HCT116 (cell line): ENCODE results near the gene FIBCD1. TPM values are rescaled to one million over a fixed set of nuclear protein-coding genes. Genes with fewer than 3 reads are reported as not detected.

Experiments
- ATAC-seq: fragments of 200-7000 bp; cut with Tn5 transposase; 2 replicates; pipeline ENCODE4 v1.9.1; 2020; ENCODE audit warnings: mild to moderate bottlenecking, moderate library complexity
- BruUV-seq: library from RNA; stranded (reverse); fragments of 400-500 nt; replicated peaks from 2 replicates; lab custom pipeline; 2021; lab: Mats Ljungman, UMichigan
- CTCF ChIA-PET: fragments of 300-600 bp; sonication (Branson Sonifier 250); formaldehyde crosslinking; loops from one replicate; lab custom pipeline; 2021; ENCODE audit warnings: antibody characterized with exemption; lab: Charles Lee
- POLR2A ChIA-PET: fragments of 300-600, 350-600 bp; sonication (Branson Sonifier 250); formaldehyde crosslinking; loops from one replicate; lab custom pipeline; 2021; ENCODE audit warnings: antibody characterized with exemption; lab: Charles Lee
- RAD21 ChIA-PET, 2 experiments: fragments of 300-600 bp; sonication (Branson Sonifier 250); formaldehyde crosslinking; loops; one replicate each; lab custom pipeline; 2023; ENCODE audit warnings: low total read pairs in 2 of 2; ENCODE audit not compliant: uncharacterized antibody in 2 of 2, unreplicated experiment in 2 of 2, low non-redundant PET in 1 of 2; lab: Charles Lee
- DNase-seq: peaks from one replicate; pipeline ENCODE4 v3.0.0-alpha.2; 2010; ENCODE audit warnings: low read depth, low spot score
- H2AFZ ChIP-seq: fragments of 200-600 bp; shearing (Covaris generic), sonication (generic); 2 replicates; pipeline ENCODE4 v1.6.1; 2017; ENCODE audit warnings: low read depth, mixed run types, mixed read lengths, antibody characterized with exemption, low read length; ENCODE audit not compliant: poor library complexity, severe bottlenecking
- H3K27ac ChIP-seq: 2 replicates; pipeline ENCODE4 v1.5.1; 2012; ENCODE audit warnings: low read depth, low read length
- H3K27me3 ChIP-seq: fragments of 200-600 bp; sonication (generic); 2 replicates; pipeline ENCODE4 v1.6.1; 2016; ENCODE audit warnings: mixed run types, low read length, mixed read lengths; ENCODE audit not compliant: insufficient read depth
- H3K36me3 ChIP-seq, 2 experiments: fragments of 200-500 bp in 1 of 2; fragments of 200-600 bp in 1 of 2; sonication (Bioruptor generic) in 1 of 2; sonication (generic) in 1 of 2; 2 replicates each; pipeline versions ENCODE4 v1.5.1 to v1.6.1; 2014 to 2016; ENCODE audit warnings: low read length in 2 of 2, inconsistent platforms in 1 of 2, mixed read lengths in 1 of 2, mixed run types in 1 of 2; ENCODE audit not compliant: insufficient read depth in 2 of 2, control insufficient read depth in 1 of 2
- H3K4me1 ChIP-seq, 2 experiments: fragments of 200-600 bp in 1 of 2; sonication (generic) in 1 of 2; 2 replicates each; pipeline versions ENCODE4 v1.5.1 to v1.6.1; 2012 to 2017; ENCODE audit warnings: low read length in 2 of 2, inconsistent platforms in 1 of 2, mild to moderate bottlenecking in 1 of 2, mixed read lengths in 1 of 2, mixed run types in 1 of 2, moderate library complexity in 1 of 2; ENCODE audit not compliant: insufficient read depth in 2 of 2, control insufficient read depth in 1 of 2
- H3K4me2 ChIP-seq: fragments of 200-600 bp; sonication (generic); 2 replicates; pipeline ENCODE4 v1.6.1; 2017; ENCODE audit warnings: mixed run types, low read length, mixed read lengths
- H3K4me3 ChIP-seq, 2 experiments: fragments of 200-600 bp in 1 of 2; sonication (generic) in 1 of 2; replicated peaks in 1 of 2; 2 replicates each; pipeline ENCODE4 v1.5.1; 2011 to 2016; ENCODE audit warnings: low read length in 2 of 2, control low read depth in 1 of 2, low read depth in 1 of 2, mild to moderate bottlenecking in 1 of 2, mixed read lengths in 1 of 2, mixed run types in 1 of 2
- H3K79me2 ChIP-seq: fragments of 200-600 bp; sonication (generic); 2 replicates; pipeline ENCODE4 v1.6.1; 2017; ENCODE audit warnings: mild to moderate bottlenecking, mixed run types, low read length, moderate library complexity, mixed read lengths; ENCODE audit not compliant: insufficient read depth
- H3K9ac ChIP-seq: fragments of 200-600 bp; sonication (generic); 2 replicates; pipeline ENCODE4 v1.6.1; 2016; ENCODE audit warnings: low read length, mixed read lengths
- H3K9me2 ChIP-seq: fragments of 200-600 bp; sonication (generic), shearing (Covaris generic); 2 replicates; pipeline ENCODE4 v1.6.1; 2017; ENCODE audit warnings: mixed run types, mild to moderate bottlenecking, moderate library complexity; ENCODE audit not compliant: insufficient read depth
- H3K9me3 ChIP-seq, 2 experiments: fragments of 200-500 bp in 1 of 2; fragments of 200-600 bp in 1 of 2; sonication (Bioruptor generic) in 1 of 2; sonication (generic) in 1 of 2; 2 replicates each; pipeline ENCODE4 v1.6.1; 2014 to 2017; ENCODE audit warnings: low read length in 2 of 2, mixed read lengths in 2 of 2, inconsistent platforms in 1 of 2, low read depth in 1 of 2, mild to moderate bottlenecking in 1 of 2, mixed run types in 1 of 2, moderate library complexity in 1 of 2; ENCODE audit not compliant: control insufficient read depth in 1 of 2, insufficient read depth in 1 of 2
- H4K20me1 ChIP-seq: fragments of 200-600 bp; sonication (generic), shearing (Covaris generic); 2 replicates; pipeline ENCODE4 v1.6.1; 2017; ENCODE audit warnings: mixed run types, mild to moderate bottlenecking, moderate library complexity; ENCODE audit not compliant: insufficient read depth
- ATF3 ChIP-seq: IDR thresholded peaks from 2 replicates; pipeline ENCODE4 v1.6.1; 2012
- CTCF ChIP-seq, 3 experiments: fragments of 200-600 bp in 1 of 3; sonication (generic) in 1 of 3; IDR thresholded peaks in 2 of 3; conservative IDR thresholded peaks in 1 of 3; 2 replicates each; pipeline ENCODE4 v1.5.1; 2012 to 2017; ENCODE audit warnings: low read depth in 2 of 3, low read length in 2 of 3, antibody characterized with exemption in 1 of 3, borderline replicate concordance in 1 of 3, control low read depth in 1 of 3, mild to moderate bottlenecking in 1 of 3, mixed read lengths in 1 of 3, mixed run types in 1 of 3, moderate library complexity in 1 of 3; ENCODE audit not compliant: insufficient read depth in 1 of 3
- EZH2 ChIP-seq: fragments of 200-600 bp; sonication (generic); IDR thresholded peaks from 2 replicates; pipeline ENCODE4 v1.6.1; 2017; ENCODE audit warnings: antibody characterized with exemption, mixed run types
- EZH2phosphoT487 ChIP-seq: fragments of 200-600 bp; IDR thresholded peaks from 2 replicates; pipeline ENCODE4 v1.6.1; 2018; ENCODE audit warnings: antibody characterized with exemption, borderline replicate concordance
- FOSL1 ChIP-seq: IDR thresholded peaks from 2 replicates; pipeline ENCODE4 v1.6.1; 2012; ENCODE audit warnings: low read depth
- POLR2A ChIP-seq: IDR thresholded peaks from 2 replicates; pipeline ENCODE4 v1.7.0; 2011; ENCODE audit warnings: borderline replicate concordance; ENCODE audit not compliant: insufficient read depth, insufficient read length; ENCODE audit errors: extremely low read depth
- POLR2AphosphoS5 ChIP-seq: IDR thresholded peaks from 2 replicates; pipeline ENCODE4 v1.6.1; 2011; ENCODE audit warnings: mild to moderate bottlenecking, low read depth, low read length, moderate library complexity
- RAD21 ChIP-seq: IDR thresholded peaks from 2 replicates; pipeline ENCODE4 v1.6.1; 2012; ENCODE audit warnings: low read depth, mild to moderate bottlenecking
- SIN3A ChIP-seq: IDR thresholded peaks from 2 replicates; pipeline ENCODE4 v1.6.1; 2012; ENCODE audit warnings: low read depth
- TCF7L2 ChIP-seq: IDR thresholded peaks from 2 replicates; pipeline ENCODE4 v1.7.0; 2011; ENCODE audit warnings: borderline replicate concordance, inconsistent platforms; ENCODE audit not compliant: insufficient read depth, insufficient read length; ENCODE audit errors: extremely low read depth
- YY1 ChIP-seq: IDR thresholded peaks from 2 replicates; pipeline ENCODE4 v1.6.1; 2011; ENCODE audit warnings: low read length, low read depth, moderate library complexity, mild to moderate bottlenecking; ENCODE audit not compliant: insufficient replicate concordance; ENCODE audit errors: extremely low read depth
- intact Hi-C: fragments of 100-400 bp; cut with micrococcal nuclease; formaldehyde crosslinking; loops from 2 replicates; pipeline ENCODE4 v1.10.0; 2022
- total RNA-seq: library from RNA; stranded (reverse); gene quantifications from one replicate; pipeline ENCODE4 v1.2.1, GENCODE V29; 2021; ENCODE audit not compliant: unreplicated experiment

FIBCD1 gene
- total RNA-seq, 1 experiment from 2014 or later = 26.1 TPM

- Histone ChIP-seq H3K9me2 (no peaks in the 10 kb centered on the region), H3K4me2 (no peak overlapping the region), H3K4me1 (peaks cover 3 to 23% of the 10 kb centered on the region in 2 experiments; a peak in 3 of 4 replicates), H3K79me2 (peaks cover 22% of the 10 kb centered on the region), H3K9me3 (no peaks in the 10 kb centered on the region), H3K9ac (no peak overlapping the region), H3K4me3 (no peak overlapping the region), H2AFZ (no peak overlapping the region), H4K20me1 (no peaks in the 10 kb centered on the region), H3K27me3 (no peaks in the 10 kb centered on the region), H3K27ac (no peak overlapping the region), H3K36me3 (peaks cover 3 to 18% of the 10 kb centered on the region in 2 experiments)
- TF ChIP-seq ATF3 (no peak), TCF7L2 (no peak), CTCF (IDR thresholded peaks at IDR 0.05 in 2 of 3, conservative IDR thresholded peaks at IDR 0.05 in 1 of 3; ENCODE audit: borderline replicate concordance in 1 of 3, insufficient read depth in 1 of 3, low read depth in 2 of 3, low read length in 2 of 3) (no peak), YY1 (no peak), EZH2 (no peak), FOSL1 (no peak), EZH2phosphoT487 (no peak), POLR2AphosphoS5 (no peak), SIN3A (no peak), RAD21 (no peak), POLR2A (no peak)
- ATAC-seq (no peak), DNase-seq (no peak)
- ChIA-PET POLR2A (no interaction called here), CTCF (interaction anchor here (1.0 kb wide), 1 partner anchor 155 kb away, joined by 3 read pairs; no protein-coding TSS in a partner anchor), RAD21 (no interaction called here)
- intact Hi-C loops = no loop called here
- BruUV-seq = no TSS peak
Measured at GRCh38 chr9:130856474-130856873, 82.6 kb downstream of the FIBCD1 start.
